IMR-90 (cell line): ENCODE measurements around the gene FOXN3. TPM values are rescaled to one million over a fixed set of nuclear protein-coding genes. Genes with fewer than 3 reads are reported as not detected.

Experiments used
- ATAC-seq: fragments of 200-7000 bp; cut with Tn5 transposase; 2 replicates; pipeline ENCODE4 v1.9.1; 2020; ENCODE audit warnings: low read depth, mild to moderate bottlenecking, moderate library complexity
- BruUV-seq: library from RNA; stranded (reverse); fragments of 400-500 nt; replicated peaks from 2 replicates; lab custom pipeline; 2021; lab: Mats Ljungman, UMichigan
- CTCF ChIA-PET: fragments of 300-600 bp; formaldehyde crosslinking; extraction: SDS; loops from one replicate; lab custom pipeline; 2021; ENCODE audit warnings: antibody characterized with exemption; lab: Yijun Ruan, JAX
- POLR2A ChIA-PET: fragments of 300-600 bp; sonication (Branson Sonifier 250); formaldehyde crosslinking; loops from one replicate; lab custom pipeline; 2022; ENCODE audit warnings: antibody characterized with exemption; ENCODE audit not compliant: unreplicated experiment; lab: Charles Lee
- DNase-seq: peaks from one replicate; pipeline ENCODE4 v3.0.0; 2013
- H2AFZ ChIP-seq: replicated peaks from 2 replicates; pipeline ENCODE3; 2013; ENCODE audit warnings: low read length, mild to moderate bottlenecking; ENCODE audit not compliant: poor library complexity
- H2AK5ac ChIP-seq: 2 replicates; pipeline ENCODE4 v1.6.1; 2013; ENCODE audit warnings: low read depth, low read length, inconsistent platforms
- H2AK9ac ChIP-seq: replicated peaks from 2 replicates; pipeline ENCODE3; 2013; ENCODE audit warnings: mild to moderate bottlenecking, low read depth, low read length, moderate library complexity; ENCODE audit not compliant: poor library complexity
- H2BK120ac ChIP-seq: 2 replicates; pipeline ENCODE4 v1.6.1; 2013; ENCODE audit warnings: low read depth, low read length, inconsistent platforms
- H2BK15ac ChIP-seq: 3 replicates; pipeline ENCODE4 v1.6.1; 2013; ENCODE audit warnings: low read depth, low read length, inconsistent platforms
- H2BK20ac ChIP-seq: 2 replicates; pipeline ENCODE4 v1.6.1; 2013; ENCODE audit warnings: low read depth, mild to moderate bottlenecking, inconsistent platforms, low read length, moderate library complexity
- H2BK5ac ChIP-seq: 2 replicates; pipeline ENCODE4 v1.6.1; 2013; ENCODE audit warnings: mild to moderate bottlenecking, low read depth, low read length, inconsistent platforms; ENCODE audit not compliant: poor library complexity, severe bottlenecking
- H3K14ac ChIP-seq: replicated peaks from 2 replicates; pipeline ENCODE4 v1.6.1; 2013; ENCODE audit warnings: low read depth, low read length, inconsistent platforms
- H3K18ac ChIP-seq: 2 replicates; pipeline ENCODE4 v1.6.1; 2013; ENCODE audit warnings: low read depth, low read length, control low read depth
- H3K23ac ChIP-seq: 2 replicates; pipeline ENCODE4 v1.6.1; 2013; ENCODE audit warnings: low read depth, low read length, inconsistent platforms
- H3K27ac ChIP-seq: 2 replicates; pipeline ENCODE4 v1.5.1; 2013; ENCODE audit warnings: mild to moderate bottlenecking, control low read depth, low read length; ENCODE audit not compliant: insufficient read depth
- H3K27me3 ChIP-seq: 2 replicates; pipeline ENCODE4 v1.6.1; 2013; ENCODE audit warnings: low read length; ENCODE audit not compliant: control insufficient read depth, insufficient read depth
- H3K36me3 ChIP-seq: 2 replicates; pipeline ENCODE4 v1.6.1; 2013; ENCODE audit warnings: low read length, mixed read lengths; ENCODE audit not compliant: control insufficient read depth, insufficient read depth
- H3K4ac ChIP-seq: 2 replicates; pipeline ENCODE4 v1.6.1; 2013; ENCODE audit warnings: low read depth, low read length, inconsistent platforms
- H3K4me1 ChIP-seq: 2 replicates; pipeline ENCODE4 v1.6.1; 2013; ENCODE audit warnings: low read length, mixed read lengths; ENCODE audit not compliant: control insufficient read depth, insufficient read depth
- H3K4me2 ChIP-seq: 2 replicates; pipeline ENCODE4 v1.6.1; 2013; ENCODE audit warnings: low read depth, mild to moderate bottlenecking, control low read depth, low read length, moderate library complexity
- H3K4me3 ChIP-seq: 2 replicates; pipeline ENCODE4 v1.5.1; 2013; ENCODE audit warnings: low read depth, mild to moderate bottlenecking, control low read depth, low read length, moderate library complexity; ENCODE audit not compliant: insufficient read depth
- H3K56ac ChIP-seq: 2 replicates; pipeline ENCODE4 v1.6.1; 2013; ENCODE audit warnings: low read length, inconsistent platforms; ENCODE audit not compliant: insufficient read depth; ENCODE audit errors: extremely low read depth
- H3K79me1 ChIP-seq, 2 experiments: 2 replicates each; pipeline ENCODE4 v1.6.1; 2013; ENCODE audit warnings: low read length in 2 of 2, inconsistent platforms in 1 of 2, low read depth in 1 of 2
- H3K9ac ChIP-seq: 2 replicates; pipeline ENCODE4 v1.6.1; 2013; ENCODE audit warnings: low read depth, low read length, control low read depth
- H3K9me1 ChIP-seq: 2 replicates; pipeline ENCODE4 v1.6.1; 2013; ENCODE audit warnings: low read length, inconsistent platforms; ENCODE audit not compliant: insufficient read depth
- H3K9me3 ChIP-seq: 2 replicates; pipeline ENCODE4 v1.6.1; 2013; ENCODE audit warnings: low read length; ENCODE audit not compliant: control insufficient read depth, insufficient read depth
- H4K20me1 ChIP-seq: 2 replicates; pipeline ENCODE4 v1.6.1; 2013; ENCODE audit warnings: low read length, inconsistent platforms; ENCODE audit not compliant: insufficient read depth
- H4K5ac ChIP-seq: 2 replicates; pipeline ENCODE4 v1.6.1; 2013; ENCODE audit warnings: mild to moderate bottlenecking, low read depth, low read length, control low read depth
- H4K8ac ChIP-seq, 2 experiments: 2 replicates each; pipeline ENCODE4 v1.6.1; 2013; ENCODE audit warnings: low read depth in 2 of 2, low read length in 2 of 2, control low read depth in 1 of 2, inconsistent platforms in 1 of 2
- H4K91ac ChIP-seq: 2 replicates; pipeline ENCODE4 v1.6.1; 2013; ENCODE audit warnings: low read depth, low read length, inconsistent platforms; ENCODE audit not compliant: insufficient read depth
- FOS ChIP-seq: fragments of 150-350 bp; IDR thresholded peaks from 2 replicates; pipeline ENCODE4 v1.6.1; 2016; ENCODE audit warnings: low read depth, low read length
- MXI1 ChIP-seq: IDR thresholded peaks from 2 replicates; pipeline ENCODE4 v1.6.1; 2012; ENCODE audit warnings: low read depth, mild to moderate bottlenecking, low read length, moderate library complexity, borderline replicate concordance
- POLR2A ChIP-seq: IDR thresholded peaks from 2 replicates; pipeline ENCODE4 v1.6.1; 2012; ENCODE audit warnings: mild to moderate bottlenecking, low read depth, low read length
- SMC3 ChIP-seq: fragments of 150-350 bp; IDR thresholded peaks from 2 replicates; pipeline ENCODE4 v1.6.1; 2016; ENCODE audit warnings: low read depth, mild to moderate bottlenecking, antibody characterized with exemption, low read length, moderate library complexity
- WGBS, 2 experiments: methylation state at CpG; one replicate each; pipeline versions ENCODE4 v1.1.5 to v1.1.7; 2013; ENCODE audit warnings: missing lambda C conversion rate in 2 of 2; ENCODE audit not compliant: insufficient read length in 1 of 2; ENCODE audit errors: extremely low coverage in 2 of 2; 5-methylcytosine and 5-hydroxymethylcytosine counted together
- dilution Hi-C: fragments of 300-500 bp; cut with HindIII; formaldehyde crosslinking; loops from one replicate; pipeline ENCODE4 v1.14.3; 2018; ENCODE audit warnings: low sequenced_read_pairs; ENCODE audit not compliant: unreplicated experiment
- in situ Hi-C: fragments of 300-500 bp; cut with MboI; formaldehyde crosslinking; loops from 3 replicates; pipeline ENCODE4 v1.14.3; 2019; ENCODE audit warnings: low sequenced_read_pairs, inconsistent platforms, mixed read lengths
- intact Hi-C: fragments of 100-400 bp; cut with micrococcal nuclease; formaldehyde crosslinking; loops from 2 replicates; pipeline ENCODE4 v1.10.0; 2022
- polyA plus RNA-seq, 3 experiments: library from polyadenylated mRNA; depleted of rRNA; stranded (reverse); fragments of >200 nt; gene quantifications; 2 replicates each; pipeline ENCODE4 v1.2.3, GENCODE V29; 2012; ENCODE audit warnings: low replicate concordance in 1 of 3
- total RNA-seq: library from RNA; depleted of rRNA; stranded (reverse); fragments of >200 nt; gene quantifications from 2 replicates; pipeline ENCODE4 v1.2.3, GENCODE V29; 2012
- TF ChIP-seq, protein P1 (sequence below): fragments of 150-350 bp; IDR thresholded peaks from 2 replicates; pipeline ENCODE4 v1.6.1; 2016; ENCODE audit warnings: low read depth, mild to moderate bottlenecking, low read length, moderate library complexity, borderline replicate concordance

FOXN3 gene
- total and polyA plus RNA-seq, 2 of the 4 experiments (the other 2 are of a cell fraction), result 22.6 to 33.7 TPM

DNA sequence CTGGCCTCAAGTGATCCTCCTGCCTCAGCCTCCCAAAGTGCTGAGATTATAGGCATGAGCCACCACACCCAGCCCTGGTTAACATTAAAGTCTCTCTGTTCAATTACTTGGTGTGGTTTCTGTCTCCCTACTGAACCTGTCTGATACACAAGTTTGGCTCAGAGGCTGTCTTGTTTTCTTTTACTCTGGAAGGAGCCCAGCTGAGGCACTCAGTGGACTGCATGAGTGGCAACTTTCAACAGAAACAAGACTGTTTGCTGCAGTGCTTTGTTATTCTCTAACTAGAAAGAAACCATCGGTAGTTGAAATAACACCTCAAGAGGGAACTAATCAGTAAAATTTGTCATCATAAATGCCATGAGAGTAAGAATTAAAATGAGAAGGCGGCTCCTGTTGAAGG is 238.7 kb downstream of the FOXN3 start:
- Histone ChIP-seq H4K8ac (no peak overlapping the region), H4K91ac (no peak overlapping the region), H4K5ac (no peak overlapping the region), H3K56ac (no peak overlapping the region), H2BK5ac (no peak overlapping the region), H3K79me1 (peaks cover 6 to 41% of the 10 kb centered on the region in 2 experiments), H4K20me1 (peaks cover 8% of the 10 kb centered on the region; the same call in 1 of the 2 replicates), H2BK20ac (0 out of 2 replicates have a peak overlapping the region, but pooled peaks have one; percentile 11), H3K4me3 (no peak overlapping the region), H3K9me3 (no peaks in the 10 kb centered on the region), H3K9me1 (peaks cover 17% of the 10 kb centered on the region), H3K23ac (no peak overlapping the region), H3K4me1 (peaks cover 6% of the 10 kb centered on the region), H3K4me2 (no peak overlapping the region), H2BK15ac (no peak overlapping the region), H2BK120ac (no peak overlapping the region), H2AK9ac (no peak overlapping the region), H3K9ac (no peak overlapping the region), H2AFZ (no peak overlapping the region), H3K14ac (0 out of 2 replicates have a peak overlapping the region, but pooled peaks have one; percentile 25), H2AK5ac (0 out of 2 replicates have a peak overlapping the region, but pooled peaks have one; percentile 39), H3K27me3 (no peaks in the 10 kb centered on the region), H3K18ac (peak overlapping the region; percentile 27; the same call in 1 of the 2 replicates), H3K27ac (no peak overlapping the region), H3K36me3 (peaks cover 17% of the 10 kb centered on the region), H3K4ac (no peak overlapping the region)
- no peak for ATAC-seq
- TF ChIP-seq, protein P1, sequence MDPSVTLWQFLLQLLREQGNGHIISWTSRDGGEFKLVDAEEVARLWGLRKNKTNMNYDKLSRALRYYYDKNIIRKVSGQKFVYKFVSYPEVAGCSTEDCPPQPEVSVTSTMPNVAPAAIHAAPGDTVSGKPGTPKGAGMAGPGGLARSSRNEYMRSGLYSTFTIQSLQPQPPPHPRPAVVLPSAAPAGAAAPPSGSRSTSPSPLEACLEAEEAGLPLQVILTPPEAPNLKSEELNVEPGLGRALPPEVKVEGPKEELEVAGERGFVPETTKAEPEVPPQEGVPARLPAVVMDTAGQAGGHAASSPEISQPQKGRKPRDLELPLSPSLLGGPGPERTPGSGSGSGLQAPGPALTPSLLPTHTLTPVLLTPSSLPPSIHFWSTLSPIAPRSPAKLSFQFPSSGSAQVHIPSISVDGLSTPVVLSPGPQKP, result no peak
- TF ChIP-seq POLR2A, result no peak
- TF ChIP-seq SMC3, result no peak
- no peak for TF ChIP-seq MXI1
- no peak for TF ChIP-seq FOS
- ChIA-PET POLR2A (no interaction called here), CTCF (no interaction called here)
- dilution Hi-C loops, result no loop called here
- no peak for DNase-seq
- in situ Hi-C loops, result no loop called here
- WGBS, 2 experiments, result no CpG with 5 or more reads among the region's 2 CpGs
- BruUV-seq, result no TSS peak
- intact Hi-C loops, result loop anchor here (5.0 kb wide), 1 partner anchor 136 kb away; no protein-coding TSS in a partner anchor
